WTC11 (cell line): ENCODE data around the gene ZBTB24. TPM values are rescaled to one million over a fixed set of nuclear protein-coding genes. Genes with fewer than 3 reads are reported as not detected.

Experiments used
- ATAC-seq: fragments of 200-7000 bp; cut with Tn5 transposase; 2 replicates; pipeline ENCODE4 v1.10.0; 2021; ENCODE audit warnings: mild to moderate bottlenecking, moderate library complexity
- CTCF ChIA-PET: fragments of 300-600 bp; sonication (Branson Sonifier 250); formaldehyde crosslinking; loops from one replicate; lab custom pipeline; 2021; ENCODE audit warnings: antibody characterized with exemption; lab: Charles Lee
- POLR2A ChIA-PET: fragments of 350-600 bp; sonication (Branson Sonifier 250); formaldehyde crosslinking; loops from one replicate; lab custom pipeline; 2021; ENCODE audit warnings: antibody characterized with exemption; lab: Charles Lee
- DNase-seq: peaks from one replicate; pipeline ENCODE4 v3.0.0; 2021; ENCODE audit warnings: low spot score
- H3K27ac Mint-ChIP-seq: 2 replicates; pipeline ENCODE4 v1.8.0; 2021; ENCODE audit warnings: mixed read lengths
- H3K27me3 Mint-ChIP-seq: 2 replicates; pipeline ENCODE4 v1.8.0; 2021; ENCODE audit warnings: low read depth, mild to moderate bottlenecking, moderate library complexity, mixed read lengths
- H3K36me3 Mint-ChIP-seq: 2 replicates; pipeline ENCODE4 v1.8.0; 2021; ENCODE audit warnings: mixed read lengths
- H3K4me1 Mint-ChIP-seq: 2 replicates; pipeline ENCODE4 v1.8.0; 2022; ENCODE audit warnings: mixed read lengths
- H3K4me3 Mint-ChIP-seq: 2 replicates; pipeline ENCODE4 v1.8.0; 2021; ENCODE audit warnings: mild to moderate bottlenecking, moderate library complexity, mixed read lengths
- H3K9me3 Mint-ChIP-seq: 2 replicates; pipeline ENCODE4 v1.8.0; 2021; ENCODE audit warnings: mixed read lengths
- CREB1 ChIP-seq: sonication (generic); formaldehyde crosslinking; IDR thresholded peaks from 2 replicates; pipeline ENCODE4 v1.8.0; 2023; ENCODE audit warnings: mild to moderate bottlenecking, missing genetic modification reagents
- CREM ChIP-seq: sonication (generic); formaldehyde crosslinking; IDR thresholded peaks from 2 replicates; pipeline ENCODE4 v1.8.1; 2022; ENCODE audit warnings: mild to moderate bottlenecking, missing genetic modification reagents, moderate library complexity
- ELF4 ChIP-seq: sonication (generic); formaldehyde crosslinking; IDR thresholded peaks from 2 replicates; pipeline ENCODE4 v1.8.1; 2022; ENCODE audit warnings: low read depth, mild to moderate bottlenecking, moderate library complexity, missing genetic modification reagents
- ESRRA ChIP-seq: sonication (generic); formaldehyde crosslinking; IDR thresholded peaks from 2 replicates; pipeline ENCODE4 v1.8.1; 2022; ENCODE audit warnings: mild to moderate bottlenecking, missing genetic modification reagents, borderline replicate concordance
- ETV6 ChIP-seq: sonication (generic); formaldehyde crosslinking; IDR thresholded peaks from 2 replicates; pipeline ENCODE4 v1.8.1; 2022; ENCODE audit warnings: mild to moderate bottlenecking, missing genetic modification reagents
- FOXJ3 ChIP-seq: sonication (generic); formaldehyde crosslinking; IDR thresholded peaks from 2 replicates; pipeline ENCODE4 v1.9.0; 2021; ENCODE audit warnings: missing genetic modification reagents, mild to moderate bottlenecking, borderline replicate concordance
- IRF2 ChIP-seq: sonication (generic); formaldehyde crosslinking; IDR thresholded peaks from 2 replicates; pipeline ENCODE4 v1.8.0; 2022; ENCODE audit warnings: low read depth, missing genetic modification reagents, borderline replicate concordance
- JAZF1 ChIP-seq: fragments of 250-450 bp; sonication (Bioruptor Pico); IDR thresholded peaks from 2 replicates; pipeline ENCODE4 v1.9.0; 2021; ENCODE audit warnings: moderate library complexity, mild to moderate bottlenecking, inconsistent platforms
- JUN ChIP-seq: sonication (generic); formaldehyde crosslinking; IDR thresholded peaks from 2 replicates; pipeline ENCODE4 v1.8.0; 2023; ENCODE audit warnings: mild to moderate bottlenecking, missing genetic modification reagents
- MXD4 ChIP-seq: fragments of 250-450 bp; sonication (Bioruptor Pico); IDR thresholded peaks from 2 replicates; pipeline ENCODE4 v1.8.0; 2021; ENCODE audit warnings: mild to moderate bottlenecking, moderate library complexity, borderline replicate concordance
- NFATC4 ChIP-seq: fragments of 250-450 bp; sonication (Bioruptor Pico); IDR thresholded peaks from 2 replicates; pipeline ENCODE4 v1.9.0; 2021; ENCODE audit warnings: mild to moderate bottlenecking
- NR1H2 ChIP-seq: sonication (generic); formaldehyde crosslinking; IDR thresholded peaks from 2 replicates; pipeline ENCODE4 v1.9.0; 2021; ENCODE audit warnings: mild to moderate bottlenecking, moderate library complexity, missing genetic modification reagents
- OVOL2 ChIP-seq: fragments of 250-450 bp; sonication (Bioruptor Pico); IDR thresholded peaks from 2 replicates; pipeline ENCODE4 v1.9.0; 2021; ENCODE audit warnings: mild to moderate bottlenecking, borderline replicate concordance
- SOX15 ChIP-seq: fragments of 250-450 bp; sonication (Bioruptor Pico); IDR thresholded peaks from 2 replicates; pipeline ENCODE4 v1.9.0; 2021; ENCODE audit warnings: mild to moderate bottlenecking
- TEAD1 ChIP-seq: sonication (generic); formaldehyde crosslinking; IDR thresholded peaks from 2 replicates; pipeline ENCODE4 v1.8.0; 2022; ENCODE audit warnings: mild to moderate bottlenecking, missing genetic modification reagents
- ZBTB21 ChIP-seq: sonication (generic); formaldehyde crosslinking; IDR thresholded peaks from 2 replicates; pipeline ENCODE4 v1.8.1; 2023; ENCODE audit warnings: mild to moderate bottlenecking, missing genetic modification reagents, borderline replicate concordance
- ZNF121 ChIP-seq: sonication (generic); formaldehyde crosslinking; IDR thresholded peaks from 2 replicates; pipeline ENCODE4 v1.8.0; 2023; ENCODE audit warnings: missing genetic modification reagents
- ZNF219 ChIP-seq: sonication (generic); formaldehyde crosslinking; IDR thresholded peaks from 2 replicates; pipeline ENCODE4 v1.8.0; 2023; ENCODE audit warnings: missing genetic modification reagents, mild to moderate bottlenecking, borderline replicate concordance
- ZNF263 ChIP-seq: sonication (generic); formaldehyde crosslinking; IDR thresholded peaks from 2 replicates; pipeline ENCODE4 v1.8.1; 2022; ENCODE audit warnings: low read depth, mild to moderate bottlenecking, moderate library complexity, missing genetic modification reagents
- ZNF671 ChIP-seq: fragments of 250-450 bp; sonication (Bioruptor Pico); IDR thresholded peaks from 2 replicates; pipeline ENCODE4 v1.8.0; 2021; ENCODE audit warnings: mild to moderate bottlenecking
- total RNA-seq: library from RNA; stranded (reverse); gene quantifications from 3 replicates; pipeline ENCODE4 v1.2.3, GENCODE V29; 2021
- TF ChIP-seq, protein P1 (sequence below): sonication (generic); formaldehyde crosslinking; IDR thresholded peaks from 2 replicates; pipeline ENCODE4 v1.8.0; 2022; ENCODE audit warnings: mild to moderate bottlenecking, missing genetic modification reagents
- TF ChIP-seq, protein P2 (sequence below): fragments of 250-450 bp; sonication (Bioruptor Pico); IDR thresholded peaks from 2 replicates; pipeline ENCODE4 v2.1.2; 2022; ENCODE audit warnings: mild to moderate bottlenecking, moderate library complexity
- TF ChIP-seq, protein P3 (sequence below): sonication (generic); formaldehyde crosslinking; IDR thresholded peaks from 2 replicates; pipeline ENCODE4 v1.8.1; 2023; ENCODE audit warnings: mild to moderate bottlenecking, missing genetic modification reagents
- TF ChIP-seq, protein P4 (sequence below): sonication (generic); formaldehyde crosslinking; IDR thresholded peaks from 2 replicates; pipeline ENCODE4 v1.8.1; 2023; ENCODE audit warnings: mild to moderate bottlenecking, missing genetic modification reagents, moderate library complexity
- TF ChIP-seq, protein P5 (sequence below): sonication (generic); formaldehyde crosslinking; IDR thresholded peaks from 2 replicates; pipeline ENCODE4 v1.8.1; 2022; ENCODE audit warnings: low read depth, missing genetic modification reagents, borderline replicate concordance
- TF ChIP-seq, protein P6 (sequence below): sonication (generic); formaldehyde crosslinking; IDR thresholded peaks from 2 replicates; pipeline ENCODE4 v1.8.0; 2023; ENCODE audit warnings: missing genetic modification reagents
- TF ChIP-seq, protein P7 (sequence below): fragments of 250-450 bp; sonication (Bioruptor Pico); IDR thresholded peaks from 2 replicates; pipeline ENCODE4 v1.9.0; 2021; ENCODE audit warnings: mild to moderate bottlenecking
- TF ChIP-seq, protein P8 (sequence below): sonication (generic); formaldehyde crosslinking; IDR thresholded peaks from 2 replicates; pipeline ENCODE4 v1.8.0; 2022; ENCODE audit warnings: mild to moderate bottlenecking, missing genetic modification reagents

Gene ZBTB24
- total RNA-seq, 1 experiment from 2014 or later: 14.7 TPM

DNA sequence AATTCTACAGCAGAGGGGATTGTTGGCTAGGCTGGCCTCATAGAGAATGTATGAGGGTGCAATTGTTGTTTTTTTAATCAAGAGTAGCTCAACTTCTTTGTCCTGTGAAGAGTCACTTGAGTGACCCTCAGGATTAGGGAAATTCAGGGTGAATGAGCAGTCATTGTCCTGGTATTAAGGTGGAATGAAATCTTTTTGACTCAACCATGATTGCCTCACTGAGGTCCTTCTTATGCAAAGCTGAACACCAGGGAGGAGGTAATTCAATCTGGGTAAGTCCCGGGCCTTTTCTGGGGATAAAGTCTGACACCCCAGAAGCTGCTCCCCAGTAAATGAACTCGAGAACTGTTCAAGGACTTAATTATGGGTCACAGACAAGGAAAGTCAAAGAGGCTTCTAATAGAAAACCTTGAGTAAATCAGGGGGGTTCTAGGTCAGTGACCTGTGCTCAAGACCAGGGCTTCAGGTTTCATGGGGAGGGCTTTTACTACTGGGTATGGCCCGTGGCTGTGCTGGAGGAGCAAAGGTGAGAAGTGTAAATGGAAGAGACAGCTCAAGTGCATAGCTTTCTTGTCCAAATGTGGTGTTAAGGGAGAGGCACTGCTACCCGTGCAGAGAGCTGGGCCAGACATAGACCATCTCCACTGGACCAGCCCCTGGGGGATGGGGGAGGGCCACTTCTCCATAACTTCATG lies 25.3 kb upstream of the ZBTB24 start:
- peak overlapping the region; percentile 89 for H3K27ac Mint-ChIP-seq
- peaks cover 44% of the 10 kb centered on the region for H3K4me1 Mint-ChIP-seq
- DNase-seq: no peak
- POLR2A ChIA-PET: no interaction called here
- H3K36me3 Mint-ChIP-seq: peaks cover 32% of the 10 kb centered on the region
- no peak overlapping the region; the same call in 1 of the 2 replicates for H3K4me3 Mint-ChIP-seq
- CTCF ChIA-PET: interaction anchor here (0.6 to 1.7 kb wide), 4 partner anchors 12 to 531 kb away, joined by 3 to 6 read pairs (median 4); no protein-coding TSS in a partner anchor
- peaks cover 36% of the 10 kb centered on the region for H3K9me3 Mint-ChIP-seq
- H3K27me3 Mint-ChIP-seq: no peaks in the 10 kb centered on the region; the same call in 1 of the 2 replicates
- peak; percentile 82 for ATAC-seq
- TF ChIP-seq NFATC4: no peak
- TF ChIP-seq, protein P1, sequence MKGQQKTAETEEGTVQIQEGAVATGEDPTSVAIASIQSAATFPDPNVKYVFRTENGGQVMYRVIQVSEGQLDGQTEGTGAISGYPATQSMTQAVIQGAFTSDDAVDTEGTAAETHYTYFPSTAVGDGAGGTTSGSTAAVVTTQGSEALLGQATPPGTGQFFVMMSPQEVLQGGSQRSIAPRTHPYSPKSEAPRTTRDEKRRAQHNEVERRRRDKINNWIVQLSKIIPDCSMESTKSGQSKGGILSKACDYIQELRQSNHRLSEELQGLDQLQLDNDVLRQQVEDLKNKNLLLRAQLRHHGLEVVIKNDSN (CRISPR knock-in tag): no peak
- TF ChIP-seq IRF2 (CRISPR knock-in tag): no peak
- TF ChIP-seq ZNF671: no peak
- TF ChIP-seq JUN (CRISPR knock-in tag): no peak
- TF ChIP-seq ELF4: no peak
- TF ChIP-seq JAZF1 (CRISPR knock-in tag): no peak
- TF ChIP-seq ETV6 (CRISPR knock-in tag): no peak
- TF ChIP-seq, protein P2, sequence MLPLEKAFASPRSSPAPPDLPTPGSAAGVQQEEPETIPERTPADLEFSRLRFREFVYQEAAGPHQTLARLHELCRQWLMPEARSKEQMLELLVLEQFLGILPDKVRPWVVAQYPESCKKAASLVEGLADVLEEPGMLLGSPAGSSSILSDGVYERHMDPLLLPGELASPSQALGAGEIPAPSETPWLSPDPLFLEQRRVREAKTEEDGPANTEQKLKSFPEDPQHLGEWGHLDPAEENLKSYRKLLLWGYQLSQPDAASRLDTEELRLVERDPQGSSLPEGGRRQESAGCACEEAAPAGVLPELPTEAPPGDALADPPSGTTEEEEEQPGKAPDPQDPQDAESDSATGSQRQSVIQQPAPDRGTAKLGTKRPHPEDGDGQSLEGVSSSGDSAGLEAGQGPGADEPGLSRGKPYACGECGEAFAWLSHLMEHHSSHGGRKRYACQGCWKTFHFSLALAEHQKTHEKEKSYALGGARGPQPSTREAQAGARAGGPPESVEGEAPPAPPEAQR (CRISPR knock-in tag): no peak
- TF ChIP-seq, protein P3, sequence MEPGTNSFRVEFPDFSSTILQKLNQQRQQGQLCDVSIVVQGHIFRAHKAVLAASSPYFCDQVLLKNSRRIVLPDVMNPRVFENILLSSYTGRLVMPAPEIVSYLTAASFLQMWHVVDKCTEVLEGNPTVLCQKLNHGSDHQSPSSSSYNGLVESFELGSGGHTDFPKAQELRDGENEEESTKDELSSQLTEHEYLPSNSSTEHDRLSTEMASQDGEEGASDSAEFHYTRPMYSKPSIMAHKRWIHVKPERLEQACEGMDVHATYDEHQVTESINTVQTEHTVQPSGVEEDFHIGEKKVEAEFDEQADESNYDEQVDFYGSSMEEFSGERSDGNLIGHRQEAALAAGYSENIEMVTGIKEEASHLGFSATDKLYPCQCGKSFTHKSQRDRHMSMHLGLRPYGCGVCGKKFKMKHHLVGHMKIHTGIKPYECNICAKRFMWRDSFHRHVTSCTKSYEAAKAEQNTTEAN (CRISPR knock-in tag): no peak
- no peak for TF ChIP-seq FOXJ3 (CRISPR knock-in tag)
- TF ChIP-seq, protein P4, sequence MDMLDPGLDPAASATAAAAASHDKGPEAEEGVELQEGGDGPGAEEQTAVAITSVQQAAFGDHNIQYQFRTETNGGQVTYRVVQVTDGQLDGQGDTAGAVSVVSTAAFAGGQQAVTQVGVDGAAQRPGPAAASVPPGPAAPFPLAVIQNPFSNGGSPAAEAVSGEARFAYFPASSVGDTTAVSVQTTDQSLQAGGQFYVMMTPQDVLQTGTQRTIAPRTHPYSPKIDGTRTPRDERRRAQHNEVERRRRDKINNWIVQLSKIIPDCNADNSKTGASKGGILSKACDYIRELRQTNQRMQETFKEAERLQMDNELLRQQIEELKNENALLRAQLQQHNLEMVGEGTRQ (CRISPR knock-in tag): no peak
- TF ChIP-seq, protein P5, sequence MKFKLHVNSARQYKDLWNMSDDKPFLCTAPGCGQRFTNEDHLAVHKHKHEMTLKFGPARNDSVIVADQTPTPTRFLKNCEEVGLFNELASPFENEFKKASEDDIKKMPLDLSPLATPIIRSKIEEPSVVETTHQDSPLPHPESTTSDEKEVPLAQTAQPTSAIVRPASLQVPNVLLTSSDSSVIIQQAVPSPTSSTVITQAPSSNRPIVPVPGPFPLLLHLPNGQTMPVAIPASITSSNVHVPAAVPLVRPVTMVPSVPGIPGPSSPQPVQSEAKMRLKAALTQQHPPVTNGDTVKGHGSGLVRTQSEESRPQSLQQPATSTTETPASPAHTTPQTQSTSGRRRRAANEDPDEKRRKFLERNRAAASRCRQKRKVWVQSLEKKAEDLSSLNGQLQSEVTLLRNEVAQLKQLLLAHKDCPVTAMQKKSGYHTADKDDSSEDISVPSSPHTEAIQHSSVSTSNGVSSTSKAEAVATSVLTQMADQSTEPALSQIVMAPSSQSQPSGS (CRISPR knock-in tag): no peak
- no peak for TF ChIP-seq ZNF219 (CRISPR knock-in tag)
- TF ChIP-seq CREB1: no peak
- TF ChIP-seq CREM: no peak
- TF ChIP-seq ZNF263 (CRISPR knock-in tag): no peak
- TF ChIP-seq, protein P6, sequence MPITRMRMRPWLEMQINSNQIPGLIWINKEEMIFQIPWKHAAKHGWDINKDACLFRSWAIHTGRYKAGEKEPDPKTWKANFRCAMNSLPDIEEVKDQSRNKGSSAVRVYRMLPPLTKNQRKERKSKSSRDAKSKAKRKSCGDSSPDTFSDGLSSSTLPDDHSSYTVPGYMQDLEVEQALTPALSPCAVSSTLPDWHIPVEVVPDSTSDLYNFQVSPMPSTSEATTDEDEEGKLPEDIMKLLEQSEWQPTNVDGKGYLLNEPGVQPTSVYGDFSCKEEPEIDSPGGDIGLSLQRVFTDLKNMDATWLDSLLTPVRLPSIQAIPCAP (CRISPR knock-in tag): no peak
- TF ChIP-seq NR1H2 (CRISPR knock-in tag): no peak
- peak; percentile 45 for TF ChIP-seq TEAD1 (CRISPR knock-in tag)
- TF ChIP-seq, protein P7, sequence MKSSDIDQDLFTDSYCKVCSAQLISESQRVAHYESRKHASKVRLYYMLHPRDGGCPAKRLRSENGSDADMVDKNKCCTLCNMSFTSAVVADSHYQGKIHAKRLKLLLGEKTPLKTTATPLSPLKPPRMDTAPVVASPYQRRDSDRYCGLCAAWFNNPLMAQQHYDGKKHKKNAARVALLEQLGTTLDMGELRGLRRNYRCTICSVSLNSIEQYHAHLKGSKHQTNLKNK (CRISPR knock-in tag): 0 out of 2 replicates have a peak, but pooled peaks have one; percentile 59
- TF ChIP-seq ESRRA (CRISPR knock-in tag): no peak
- no peak for TF ChIP-seq ZNF121 (CRISPR knock-in tag)
- no peak for TF ChIP-seq SOX15
- TF ChIP-seq MXD4 (CRISPR knock-in tag): 0 out of 2 replicates have a peak, but pooled peaks have one; percentile 37
- no peak for TF ChIP-seq ZBTB21
- TF ChIP-seq, protein P8, sequence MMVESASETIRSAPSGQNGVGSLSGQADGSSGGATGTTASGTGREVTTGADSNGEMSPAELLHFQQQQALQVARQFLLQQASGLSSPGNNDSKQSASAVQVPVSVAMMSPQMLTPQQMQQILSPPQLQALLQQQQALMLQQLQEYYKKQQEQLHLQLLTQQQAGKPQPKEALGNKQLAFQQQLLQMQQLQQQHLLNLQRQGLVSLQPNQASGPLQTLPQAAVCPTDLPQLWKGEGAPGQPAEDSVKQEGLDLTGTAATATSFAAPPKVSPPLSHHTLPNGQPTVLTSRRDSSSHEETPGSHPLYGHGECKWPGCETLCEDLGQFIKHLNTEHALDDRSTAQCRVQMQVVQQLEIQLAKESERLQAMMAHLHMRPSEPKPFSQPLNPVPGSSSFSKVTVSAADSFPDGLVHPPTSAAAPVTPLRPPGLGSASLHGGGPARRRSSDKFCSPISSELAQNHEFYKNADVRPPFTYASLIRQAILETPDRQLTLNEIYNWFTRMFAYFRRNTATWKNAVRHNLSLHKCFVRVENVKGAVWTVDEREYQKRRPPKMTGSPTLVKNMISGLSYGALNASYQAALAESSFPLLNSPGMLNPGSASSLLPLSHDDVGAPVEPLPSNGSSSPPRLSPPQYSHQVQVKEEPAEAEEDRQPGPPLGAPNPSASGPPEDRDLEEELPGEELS (CRISPR knock-in tag): no peak
- TF ChIP-seq OVOL2 (CRISPR knock-in tag): no peak
